Heart right ventricle (tissue), 16 donors: ENCODE measurements around the gene PAFAH1B1. TPM values are rescaled to one million over a fixed set of nuclear protein-coding genes. Genes with fewer than 3 reads are reported as not detected.

Experiments used
- ATAC-seq, 8 donors: fragments of 200-7000 bp; cut with Tn5 transposase; one replicate each; pipeline ENCODE4 v1.9.1; 2020; ENCODE audit warnings: mild to moderate bottlenecking in 8 of 8, moderate library complexity in 8 of 8, moderate number of reproducible peaks in 1 of 8
- DNase-seq, 2 donors: peaks; one replicate each; pipeline ENCODE4 v3.0.0-alpha.2; 2020
- H3K27ac ChIP-seq, 10 donors: fragments of 200-600 bp; sonication (generic) in 2 of 10; one replicate each; pipeline versions ENCODE4 v1.5.0 to v1.8.0; 2020 to 2022; ENCODE audit warnings: mild to moderate bottlenecking in 3 of 10
- H3K27me3 ChIP-seq, 7 donors: fragments of 200-600 bp; one replicate each; pipeline ENCODE4 v1.8.0; 2021 to 2022; ENCODE audit warnings: mild to moderate bottlenecking in 2 of 7
- H3K36me3 ChIP-seq, 9 donors: fragments of 200-600 bp; sonication (generic) in 1 of 9; one replicate each; pipeline versions ENCODE4 v1.5.0 to v1.8.0; 2020 to 2022; ENCODE audit warnings: mild to moderate bottlenecking in 2 of 9
- H3K4me1 ChIP-seq, 9 donors: fragments of 200-600 bp; sonication (generic) in 1 of 9; one replicate each; pipeline versions ENCODE4 v1.5.0 to v1.8.0; 2020 to 2022; ENCODE audit warnings: mild to moderate bottlenecking in 4 of 9
- H3K4me3 ChIP-seq, 10 donors: fragments of 200-600 bp; sonication (generic) in 2 of 10; one replicate each; pipeline versions ENCODE4 v1.5.0 to v1.8.0; 2020 to 2022; ENCODE audit warnings: mild to moderate bottlenecking in 7 of 10, moderate library complexity in 2 of 10
- H3K9me3 ChIP-seq, 11 donors: fragments of 200-600 bp in 10 of 11; sonication (generic) in 2 of 11; one replicate each; pipeline versions ENCODE4 v1.5.0 to v1.8.0; 2013 to 2022; ENCODE audit warnings: mild to moderate bottlenecking in 2 of 11, control low read depth in 1 of 11, moderate library complexity in 1 of 11
- WGBS, 2 donors: extraction: QIAGEN DNeasy Blood & Tissue Kit; methylation state at CpG; one replicate each; pipeline ENCODE4 v1.1.7; 2013; ENCODE audit warnings: inconsistent platforms in 1 of 2; 5-methylcytosine and 5-hydroxymethylcytosine counted together
- intact Hi-C, 10 donors: fragments of 100-400 bp; cut with DNase I; formaldehyde crosslinking; loops; one replicate each; pipeline versions ENCODE4 v1.11.1 to v1.14.2; 2022
- polyA plus RNA-seq, 2 donors: library from polyadenylated mRNA; stranded (reverse); fragments of 200-250 nt; gene quantifications; one replicate each; pipeline ENCODE4 v1.2.3, GENCODE V29; 2013
- total RNA-seq, 10 donors: library from RNA; stranded (reverse); fragmentation: NEBNext Ultra II Directional in 3 of 10; extraction: Animal tissue kit (Norgen Biotek cat#: 25700) in 3 of 10; gene quantifications; one replicate each; pipeline versions ENCODE4 v1.2.1 to v1.2.4, GENCODE V29; 2021 to 2023
- TF ChIP-seq, protein P1 (sequence below), 9 donors: fragments of 200-600 bp; sonication (generic) in 2 of 9; IDR thresholded peaks; one replicate each; pipeline versions ENCODE4 v1.5.0 to v1.8.0; 2021 to 2022; ENCODE audit warnings: antibody characterized with exemption in 9 of 9, mild to moderate bottlenecking in 5 of 9, moderate library complexity in 1 of 9
- donor health status: Arrhythmogenic right ventricular cardiomyopathy.
- donor health status: ischemic (EF 13 %, LVEDD 7.1; RV severe dilation, severe dysfunction).
- donor health status: healthy with polysubstance abuse.
- donor health status: DM: no; HTN: yes; CAD: no.
- donor health status: DM: no; HTN: no; CAD: no.
- donor health status: ischemic (EF 25% LVEDD 6.9; RV normal size, moderate dysfunction).
- donor health status: ischemic (EF 25% LVEDD 5.7; RV mildly dilated, moderate dysfunction).
- donor health status: healthy.
- donor health status: DM: yes; HTN: yes; CAD: no.
- donor health status: Ischemic cardiomyopathy.
- donor health status: ischemic (EF 35%, LVEDD 5.7; RV mildly dilated, moderate dysfunction).
- donor health status: nonischemic (EF 11% LVEDD 7.7; RV severe dilation, severe dysfunction).
- donor health status: DM: yes; HTN: yes; CAD: no.
- donor health status: PGD.
- donor health status: ischemic (EF 29% LVEDD 5.4; RV normal size, mild dysfunction).
- donor health status: nonischemic (EF 23%, LVEDD 6.1; RV moderate dilation, normal function).

The PAFAH1B1 gene
- total and polyA plus RNA-seq, 12 donors: 39.3 to 155 (median 130) TPM

DNA sequence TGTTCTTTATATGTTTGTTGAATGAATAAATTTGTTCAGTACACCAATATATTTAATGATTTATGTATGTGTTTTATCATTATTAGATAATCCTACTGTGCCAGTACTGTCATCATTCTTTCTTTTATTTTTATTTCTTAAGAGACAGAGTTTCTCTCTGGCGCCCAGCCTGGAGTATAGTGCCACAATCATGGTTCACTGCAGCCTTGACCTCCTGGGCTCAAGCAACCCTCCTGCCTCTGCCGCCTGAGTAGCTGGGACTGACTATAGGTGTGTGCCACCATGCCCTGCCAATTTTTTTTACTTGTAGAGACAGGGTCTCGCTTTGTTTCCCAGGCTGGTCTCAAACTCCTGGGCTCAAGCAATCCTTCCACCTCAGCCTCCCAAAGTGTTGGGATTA is 41.8 kb downstream of the PAFAH1B1 start:
- H3K4me1 ChIP-seq: peaks cover 0 to 79% (median 41%) of the 10 kb centered on the region in 9 donors
- H3K36me3 ChIP-seq: peaks cover 0 to 46% (median 15%) of the 10 kb centered on the region in 9 donors
- H3K9me3 ChIP-seq: peaks cover 0 to 2% (median 0%) of the 10 kb centered on the region in 11 donors
- WGBS, 2 donors: 90 to 92% methylated on average over 3 of the region's 3 CpGs
- intact Hi-C loops: no loop called here
- no peak overlapping the region for H3K27ac ChIP-seq
- H3K4me3 ChIP-seq: no peak overlapping the region
- H3K27me3 ChIP-seq: no peaks in the 10 kb centered on the region
- DNase-seq (no peak), ATAC-seq (peak in 1 of 8 donors; percentile 19)
- TF ChIP-seq, protein P1, sequence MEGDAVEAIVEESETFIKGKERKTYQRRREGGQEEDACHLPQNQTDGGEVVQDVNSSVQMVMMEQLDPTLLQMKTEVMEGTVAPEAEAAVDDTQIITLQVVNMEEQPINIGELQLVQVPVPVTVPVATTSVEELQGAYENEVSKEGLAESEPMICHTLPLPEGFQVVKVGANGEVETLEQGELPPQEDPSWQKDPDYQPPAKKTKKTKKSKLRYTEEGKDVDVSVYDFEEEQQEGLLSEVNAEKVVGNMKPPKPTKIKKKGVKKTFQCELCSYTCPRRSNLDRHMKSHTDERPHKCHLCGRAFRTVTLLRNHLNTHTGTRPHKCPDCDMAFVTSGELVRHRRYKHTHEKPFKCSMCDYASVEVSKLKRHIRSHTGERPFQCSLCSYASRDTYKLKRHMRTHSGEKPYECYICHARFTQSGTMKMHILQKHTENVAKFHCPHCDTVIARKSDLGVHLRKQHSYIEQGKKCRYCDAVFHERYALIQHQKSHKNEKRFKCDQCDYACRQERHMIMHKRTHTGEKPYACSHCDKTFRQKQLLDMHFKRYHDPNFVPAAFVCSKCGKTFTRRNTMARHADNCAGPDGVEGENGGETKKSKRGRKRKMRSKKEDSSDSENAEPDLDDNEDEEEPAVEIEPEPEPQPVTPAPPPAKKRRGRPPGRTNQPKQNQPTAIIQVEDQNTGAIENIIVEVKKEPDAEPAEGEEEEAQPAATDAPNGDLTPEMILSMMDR (IDR thresholded peaks at IDR 0.05): no peak

DNA sequence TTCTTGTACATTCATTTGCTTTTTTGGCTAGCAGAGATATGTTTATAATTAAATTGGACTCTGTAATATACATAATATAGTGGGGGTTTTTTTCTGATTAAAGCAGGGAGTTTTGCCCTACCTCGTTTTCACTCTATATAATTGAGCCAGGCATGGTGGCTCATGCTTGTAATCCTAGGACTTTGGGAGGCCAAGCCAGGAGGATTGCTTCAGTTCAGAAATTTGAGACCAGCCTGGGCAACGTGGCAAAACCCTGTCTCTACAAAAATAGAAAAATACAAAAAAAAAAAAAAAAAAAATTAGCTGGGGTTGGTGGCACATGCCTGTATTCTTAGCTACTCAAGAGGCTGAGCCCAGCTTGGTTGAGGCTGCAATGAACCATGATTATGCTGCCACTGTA is 42.2 kb downstream of the PAFAH1B1 start:
- TF ChIP-seq, protein P1 (IDR thresholded peaks at IDR 0.05): no peak
- ATAC-seq: no peak
- intact Hi-C loops: no loop called here
- H3K27me3 ChIP-seq: no peaks in the 10 kb centered on the region
- peaks cover 0 to 50% (median 15%) of the 10 kb centered on the region in 9 donors for H3K36me3 ChIP-seq
- H3K4me3 ChIP-seq: no peak overlapping the region
- no peak overlapping the region for H3K27ac ChIP-seq
- H3K9me3 ChIP-seq: no peaks in the 10 kb centered on the region
- H3K4me1 ChIP-seq: peaks cover 0 to 74% (median 38%) of the 10 kb centered on the region in 9 donors
- no peak for DNase-seq
- WGBS, 2 donors: 63 to 66% methylated on average over 2 of the region's 2 CpGs

DNA sequence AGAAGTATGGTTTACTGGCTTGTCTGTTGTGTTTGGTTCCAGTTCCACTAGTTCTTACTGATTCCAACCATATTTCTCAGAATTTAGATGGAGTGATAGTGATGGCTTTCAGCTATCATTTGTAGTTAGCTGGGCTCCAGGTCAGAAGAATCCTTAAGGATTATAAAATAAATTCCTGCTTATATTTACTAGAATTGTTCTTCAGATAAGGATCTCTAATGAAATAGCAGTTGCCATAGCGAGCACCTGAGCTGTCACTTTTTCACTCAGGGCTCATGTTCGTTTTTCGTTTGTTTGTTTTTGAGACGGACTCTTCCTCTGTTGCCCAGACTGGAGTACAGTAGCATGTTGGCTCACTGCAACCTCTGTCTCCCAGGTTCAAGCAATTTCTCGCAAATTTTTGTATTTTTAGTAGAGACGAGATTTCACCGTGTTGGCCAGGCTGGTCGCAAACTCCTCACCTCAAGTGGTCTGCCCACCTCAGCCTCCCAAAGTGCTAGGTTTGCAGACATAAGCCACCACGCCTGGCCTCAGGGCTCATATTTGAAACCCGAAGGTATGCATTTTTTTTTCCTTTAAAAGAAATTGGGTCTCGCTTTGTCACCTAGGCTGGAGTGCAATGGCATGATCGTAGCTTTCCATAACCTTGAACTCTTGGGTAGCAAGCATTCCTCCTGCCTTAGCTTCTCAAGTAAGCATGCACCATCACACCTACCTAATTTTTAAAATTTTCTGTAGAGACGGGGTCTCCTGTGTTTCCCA is 42.9 kb downstream of the PAFAH1B1 start:
- H3K4me3 ChIP-seq: no peak overlapping the region
- no peak overlapping the region for H3K27ac ChIP-seq
- intact Hi-C loops: no loop called here
- peaks cover 0 to 68% (median 32%) of the 10 kb centered on the region in 9 donors for H3K4me1 ChIP-seq
- H3K9me3 ChIP-seq: no peaks in the 10 kb centered on the region
- no peaks in the 10 kb centered on the region for H3K27me3 ChIP-seq
- DNase-seq: no peak
- ATAC-seq: no peak
- WGBS, 2 donors: 94 to 95% methylated on average over 13 of the region's 13 CpGs
- H3K36me3 ChIP-seq: peaks cover 0 to 57% (median 15%) of the 10 kb centered on the region in 9 donors
- TF ChIP-seq, protein P1 (IDR thresholded peaks at IDR 0.05): no peak

DNA sequence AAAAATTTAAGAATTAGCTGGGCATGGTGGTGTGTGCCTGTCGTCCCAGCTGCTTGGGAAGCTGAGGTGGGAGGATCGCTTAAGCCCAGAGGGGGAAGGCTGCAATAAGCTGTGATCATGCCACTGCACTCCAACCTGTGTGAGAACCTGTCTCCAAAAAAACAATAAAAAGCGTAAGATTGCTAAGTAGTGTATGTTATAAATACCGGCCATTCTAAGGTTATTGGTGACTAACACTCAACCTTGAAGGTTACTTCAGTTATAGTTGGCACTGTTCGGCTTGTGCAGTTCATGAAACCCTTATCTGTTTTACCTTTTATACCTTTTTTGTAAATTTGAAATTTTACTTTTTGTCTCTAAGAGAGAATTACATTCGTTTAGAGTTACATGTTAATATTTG is 44.0 kb downstream of the PAFAH1B1 start:
- peaks cover 0 to 65% (median 21%) of the 10 kb centered on the region in 9 donors for H3K4me1 ChIP-seq
- 88% methylated on average over 6 of the region's 6 CpGs for WGBS, 2 donors
- no peak overlapping the region for H3K27ac ChIP-seq
- no peaks in the 10 kb centered on the region for H3K27me3 ChIP-seq
- peaks cover 0 to 68% (median 15%) of the 10 kb centered on the region in 9 donors for H3K36me3 ChIP-seq
- intact Hi-C loops: no loop called here
- DNase-seq (no peak), ATAC-seq (peak in 1 of 8 donors; percentile 21)
- H3K9me3 ChIP-seq: no peaks in the 10 kb centered on the region
- no peak overlapping the region for H3K4me3 ChIP-seq
- TF ChIP-seq, protein P1 (IDR thresholded peaks at IDR 0.05): no peak
